Stimulated activated memory B cell treated with anti-CD40 and anti-IgM and Interleukin-4, amounts not matched to agents 10 μg/mL and 1 μg/mL and 100 μg/mL, for 72 hours (primary cell): ENCODE results near the gene SPATA6L.
A peak's percentile ranks its signal among the peaks of the same experiment; 100 is the strongest.

Experiments used
- ATAC-seq: fragments of 150-1000 bp; cut with Tn5 transposase; 2 replicates; pipeline ENCODE4 v1.10.0; 2021
- H3K27ac Mint-ChIP-seq: one replicate; pipeline ENCODE4 v1.8.0; 2022; ENCODE audit warnings: mild to moderate bottlenecking, mixed read lengths
- H3K27me3 Mint-ChIP-seq: one replicate; pipeline ENCODE4 v1.8.0; 2022; ENCODE audit warnings: mixed read lengths
- H3K36me3 Mint-ChIP-seq: one replicate; pipeline ENCODE4 v1.8.0; 2022; ENCODE audit warnings: mixed read lengths
- H3K4me1 Mint-ChIP-seq: one replicate; pipeline ENCODE4 v1.8.0; 2022; ENCODE audit warnings: mixed read lengths
- H3K4me3 Mint-ChIP-seq: one replicate; pipeline ENCODE4 v1.8.0; 2022; ENCODE audit warnings: mild to moderate bottlenecking, moderate library complexity, mixed read lengths
- H3K9me3 Mint-ChIP-seq: one replicate; pipeline ENCODE4 v1.8.0; 2022; ENCODE audit warnings: mixed read lengths

Gene SPATA6L

GRCh38 chr9:4686112-4686511 lies 19.8 kb upstream of the SPATA6L start:
- Mint-ChIP-seq H3K9me3 (no peaks in the 10 kb centered on the region), H3K36me3 (peaks cover 50% of the 10 kb centered on the region), H3K4me1 (peaks cover 36% of the 10 kb centered on the region), H3K27ac (no peak overlapping the region), H3K4me3 (no peak overlapping the region), H3K27me3 (no peaks in the 10 kb centered on the region)
- no peak for ATAC-seq

GRCh38 chr9:4684820-4685219 lies 18.5 kb upstream of the SPATA6L start:
- Mint-ChIP-seq H3K36me3 (peaks cover 38% of the 10 kb centered on the region), H3K9me3 (no peaks in the 10 kb centered on the region), H3K4me3 (no peak overlapping the region), H3K27me3 (no peaks in the 10 kb centered on the region), H3K4me1 (peaks cover 24% of the 10 kb centered on the region), H3K27ac (no peak overlapping the region)
- no peak for ATAC-seq

- H3K4me1 Mint-ChIP-seq: peaks cover 15% of the 10 kb centered on the region
- H3K27ac Mint-ChIP-seq: no peak overlapping the region
- H3K36me3 Mint-ChIP-seq: peaks cover 25% of the 10 kb centered on the region
- H3K4me3 Mint-ChIP-seq: no peak overlapping the region
- H3K9me3 Mint-ChIP-seq: no peaks in the 10 kb centered on the region
- H3K27me3 Mint-ChIP-seq: no peaks in the 10 kb centered on the region
- no peak for ATAC-seq
These were observed 14.5 kb upstream of the SPATA6L start for GRCh38 chr9:4680750-4681149.

GRCh38 chr9:4680173-4680525 lies 13.9 kb upstream of the SPATA6L start:
- H3K9me3 Mint-ChIP-seq: no peaks in the 10 kb centered on the region
- H3K36me3 Mint-ChIP-seq: peaks cover 22% of the 10 kb centered on the region
- H3K27ac Mint-ChIP-seq: no peak overlapping the region
- peaks cover 15% of the 10 kb centered on the region for H3K4me1 Mint-ChIP-seq
- ATAC-seq: no peak
- H3K27me3 Mint-ChIP-seq: no peaks in the 10 kb centered on the region
- H3K4me3 Mint-ChIP-seq: no peak overlapping the region

- peaks cover 10% of the 10 kb centered on the region for H3K4me1 Mint-ChIP-seq
- H3K4me3 Mint-ChIP-seq: no peak within 1 kb of the TSS
- no peaks in the 10 kb centered on the region for H3K27me3 Mint-ChIP-seq
- peaks cover 16% of the 10 kb centered on the region for H3K36me3 Mint-ChIP-seq
- no peaks in the 10 kb centered on the region for H3K9me3 Mint-ChIP-seq
- no peak within 1 kb of the TSS for H3K27ac Mint-ChIP-seq
- ATAC-seq: peak; percentile 99
These were observed 13.2 kb upstream of the SPATA6L start, which contains the start of gene CDC37L1 for GRCh38 chr9:4679268-4680172. Gene CDC37L1, plus strand, starts transcription at chr9:4679569. Its CDS starts 199 bp downstream, at chr9:4679768.

GRCh38 chr9:4678679-4679267 lies 12.5 kb upstream of the SPATA6L start:
- peaks cover 7% of the 10 kb centered on the region for H3K4me1 Mint-ChIP-seq
- H3K4me3 Mint-ChIP-seq: no peak overlapping the region
- no peaks in the 10 kb centered on the region for H3K9me3 Mint-ChIP-seq
- peaks cover 12% of the 10 kb centered on the region for H3K36me3 Mint-ChIP-seq
- H3K27ac Mint-ChIP-seq: no peak overlapping the region
- H3K27me3 Mint-ChIP-seq: no peaks in the 10 kb centered on the region
- peak; percentile 51 for ATAC-seq

GRCh38 chr9:4677392-4677791 lies 11.1 kb upstream of the SPATA6L start:
- Mint-ChIP-seq H3K27ac (no peak overlapping the region), H3K9me3 (no peaks in the 10 kb centered on the region), H3K4me3 (no peak overlapping the region), H3K27me3 (no peaks in the 10 kb centered on the region), H3K36me3 (peaks cover 5% of the 10 kb centered on the region), H3K4me1 (no peaks in the 10 kb centered on the region)
- ATAC-seq: no peak

- Mint-ChIP-seq H3K4me1 (no peaks in the 10 kb centered on the region), H3K27ac (no peak overlapping the region), H3K27me3 (no peaks in the 10 kb centered on the region), H3K9me3 (no peaks in the 10 kb centered on the region), H3K36me3 (peaks cover 5% of the 10 kb centered on the region), H3K4me3 (no peak overlapping the region)
- no peak for ATAC-seq
These were observed 8.5 kb upstream of the SPATA6L start for GRCh38 chr9:4674783-4675182.

GRCh38 chr9:4671737-4672136 lies 5.5 kb upstream of the SPATA6L start:
- ATAC-seq: no peak
- Mint-ChIP-seq H3K36me3 (peaks cover 5% of the 10 kb centered on the region), H3K27me3 (no peaks in the 10 kb centered on the region), H3K27ac (no peak overlapping the region), H3K9me3 (no peaks in the 10 kb centered on the region), H3K4me1 (peaks cover 2% of the 10 kb centered on the region), H3K4me3 (no peak overlapping the region)

- Mint-ChIP-seq H3K4me3 (no peak overlapping the region), H3K36me3 (peaks cover 1% of the 10 kb centered on the region), H3K27me3 (no peaks in the 10 kb centered on the region), H3K9me3 (no peaks in the 10 kb centered on the region), H3K27ac (no peak overlapping the region), H3K4me1 (peaks cover 14% of the 10 kb centered on the region)
- ATAC-seq: no peak
These were observed 4.3 kb upstream of the SPATA6L start for GRCh38 chr9:4670591-4670990.

- Mint-ChIP-seq H3K9me3 (no peaks in the 10 kb centered on the region), H3K4me1 (peaks cover 20% of the 10 kb centered on the region), H3K27me3 (no peaks in the 10 kb centered on the region), H3K4me3 (no peak overlapping the region), H3K36me3 (no peaks in the 10 kb centered on the region), H3K27ac (no peak overlapping the region)
- no peak for ATAC-seq
These were observed 3.6 kb upstream of the SPATA6L start for GRCh38 chr9:4669890-4670289.

- no peak for ATAC-seq
- Mint-ChIP-seq H3K4me3 (no peak overlapping the region), H3K27ac (no peak overlapping the region), H3K4me1 (peaks cover 33% of the 10 kb centered on the region), H3K27me3 (no peaks in the 10 kb centered on the region), H3K36me3 (no peaks in the 10 kb centered on the region), H3K9me3 (no peaks in the 10 kb centered on the region)
These were observed 2.3 kb upstream of the SPATA6L start for GRCh38 chr9:4668604-4669003.

GRCh38 chr9:4667681-4668080 lies 1.4 kb upstream of the SPATA6L start:
- Mint-ChIP-seq H3K27ac (no peak overlapping the region), H3K9me3 (no peaks in the 10 kb centered on the region), H3K27me3 (no peaks in the 10 kb centered on the region), H3K4me1 (peaks cover 42% of the 10 kb centered on the region), H3K36me3 (no peaks in the 10 kb centered on the region), H3K4me3 (no peak overlapping the region)
- ATAC-seq: no peak

- Mint-ChIP-seq H3K4me3 (no peak overlapping the region), H3K27ac (peak overlapping the region; percentile 21), H3K9me3 (no peaks in the 10 kb centered on the region), H3K27me3 (no peaks in the 10 kb centered on the region), H3K4me1 (peaks cover 51% of the 10 kb centered on the region), H3K36me3 (no peaks in the 10 kb centered on the region)
- ATAC-seq: no peak
These were observed 923 bp downstream of the SPATA6L start for GRCh38 chr9:4665357-4665756.

GRCh38 chr9:4663956-4664355 lies 2.3 kb downstream of the SPATA6L start:
- no peak for ATAC-seq
- H3K9me3 Mint-ChIP-seq: no peaks in the 10 kb centered on the region
- H3K36me3 Mint-ChIP-seq: no peaks in the 10 kb centered on the region
- peak overlapping the region; percentile 30 for H3K4me3 Mint-ChIP-seq
- no peaks in the 10 kb centered on the region for H3K27me3 Mint-ChIP-seq
- no peak overlapping the region for H3K27ac Mint-ChIP-seq
- H3K4me1 Mint-ChIP-seq: peaks cover 51% of the 10 kb centered on the region
